GM12878 (cell line): ENCODE data around the gene ANKRD13B. TPM values are rescaled to one million over a fixed set of nuclear protein-coding genes. Genes with fewer than 3 reads are reported as not detected.

Experiments used
- ATAC-seq: fragments of 200-7000 bp; cut with Tn5 transposase; 3 replicates; pipeline ENCODE4 v1.9.1; 2020; ENCODE audit warnings: mild to moderate bottlenecking, moderate library complexity
- BruUV-seq: library from RNA; stranded (reverse); fragments of 400-500 nt; replicated peaks from 2 replicates; lab custom pipeline; 2021; lab: Mats Ljungman, UMichigan
- CTCF ChIA-PET: fragments of 300-600 bp; sonication (Branson Sonifier 250); formaldehyde crosslinking; extraction: SDS; loops from one replicate; lab custom pipeline; 2021; ENCODE audit warnings: inconsistent platforms; lab: Yijun Ruan, JAX
- POLR2A ChIA-PET: fragments of 350-600 bp; formaldehyde crosslinking; extraction: SDS; loops from one replicate; lab custom pipeline; 2021; ENCODE audit warnings: inconsistent platforms; lab: Charles Lee
- RAD21 ChIA-PET: fragments of 300-600 bp; sonication (Branson Sonifier 250); formaldehyde crosslinking; loops from one replicate; lab custom pipeline; 2023; ENCODE audit warnings: antibody characterized with exemption; ENCODE audit not compliant: unreplicated experiment; lab: Charles Lee
- SMC1A ChIA-PET: fragments of 300-600 bp; sonication (Branson Sonifier 250); formaldehyde crosslinking; loops from one replicate; lab custom pipeline; 2023; ENCODE audit not compliant: unreplicated experiment, uncharacterized antibody; lab: Charles Lee
- DNase-seq: peaks from one replicate; pipeline ENCODE4 v3.0.0-alpha.2; 2011; ENCODE audit warnings: low read depth, low spot score
- FAIRE-seq: peaks from 3 replicates; lab custom pipeline; 2011; peaks lifted over from hg19 to GRCh38; lab: Jason Lieb, UNC
- H2AFZ ChIP-seq: 2 replicates; pipeline ENCODE4 v1.6.0; 2011; ENCODE audit warnings: low read depth, low read length, control low read depth; ENCODE audit not compliant: control insufficient read depth
- H3K27ac ChIP-seq: 2 replicates; pipeline ENCODE4 v1.5.1; 2011; ENCODE audit warnings: control low read depth; ENCODE audit not compliant: control insufficient read depth, insufficient read depth
- H3K27me3 ChIP-seq, 2 experiments: replicated peaks in 1 of 2; 2 replicates each; pipeline versions ENCODE4 v1.6.0 to v1.6.1; 2011; ENCODE audit warnings: low read length in 1 of 2; ENCODE audit not compliant: control insufficient read depth in 2 of 2, insufficient read depth in 2 of 2
- H3K36me3 ChIP-seq, 2 experiments: 2 replicates each; pipeline ENCODE4 v1.5.1; 2011; ENCODE audit warnings: low read length in 1 of 2; ENCODE audit not compliant: control insufficient read depth in 2 of 2, insufficient read depth in 2 of 2
- H3K4me1 ChIP-seq: 2 replicates; pipeline ENCODE4 v1.6.1; 2011; ENCODE audit warnings: mild to moderate bottlenecking, low read length, moderate library complexity, mixed read lengths; ENCODE audit not compliant: control insufficient read depth, insufficient read depth
- H3K4me2 ChIP-seq: 2 replicates; pipeline ENCODE4 v1.6.0; 2011; ENCODE audit warnings: control low read depth; ENCODE audit not compliant: control insufficient read depth, insufficient read depth
- H3K4me3 ChIP-seq: fragments of 200-600 bp; sonication (generic); 2 replicates; pipeline ENCODE4 v1.5.1; 2016
- H3K79me2 ChIP-seq: 2 replicates; pipeline ENCODE4 v1.6.0; 2011; ENCODE audit warnings: low read length; ENCODE audit not compliant: control insufficient read depth, insufficient read depth
- H3K9ac ChIP-seq: 2 replicates; pipeline ENCODE4 v1.8.0; 2011; ENCODE audit warnings: low read length, control low read depth, mixed read lengths; ENCODE audit not compliant: control insufficient read depth, insufficient read depth
- H3K9me3 ChIP-seq: replicated peaks from 3 replicates; pipeline ENCODE4 v1.5.1; 2011; ENCODE audit warnings: mild to moderate bottlenecking, low read length; ENCODE audit not compliant: control insufficient read depth, insufficient read depth
- H4K20me1 ChIP-seq: 2 replicates; pipeline ENCODE4 v1.6.0; 2011; ENCODE audit not compliant: control insufficient read depth, insufficient read depth
- NFIC ChIP-seq: IDR thresholded peaks from 2 replicates; pipeline ENCODE4 v1.6.1; 2012; ENCODE audit warnings: low read depth, mild to moderate bottlenecking, inconsistent platforms, low read length, moderate library complexity
- NFYB ChIP-seq: IDR thresholded peaks from 2 replicates; pipeline ENCODE4 v1.6.1; 2011; ENCODE audit warnings: low read depth, mild to moderate bottlenecking, low read length, improper control_type of control experiment, moderate library complexity; ENCODE audit not compliant: insufficient read depth
- NR2C1 ChIP-seq: fragments of 450-650 bp; IDR thresholded peaks from 2 replicates; pipeline ENCODE4 v1.6.1; 2017; ENCODE audit warnings: antibody characterized with exemption, mild to moderate bottlenecking, moderate library complexity
- SMAD5 ChIP-seq: IDR thresholded peaks from 2 replicates; pipeline ENCODE4 v1.6.1; 2016; ENCODE audit warnings: antibody characterized with exemption, low read depth
- SPI1 ChIP-seq: IDR thresholded peaks from 2 replicates; pipeline ENCODE4 v1.6.1; 2011; ENCODE audit warnings: low read depth, mild to moderate bottlenecking, low read length, moderate library complexity, borderline replicate concordance; ENCODE audit not compliant: insufficient read depth
- ZNF24 ChIP-seq: fragments of 450-650 bp; IDR thresholded peaks from 2 replicates; pipeline ENCODE4 v1.6.1; 2017; ENCODE audit warnings: antibody characterized with exemption, mild to moderate bottlenecking
- WGBS: methylation state at CpG from one replicate; pipeline ENCODE4 v1.1.6; 2016; ENCODE audit warnings: low lambda C conversion rate; ENCODE audit not compliant: insufficient replicate concordance, insufficient coverage; ENCODE audit errors: missing lambda C conversion rate; 5-methylcytosine and 5-hydroxymethylcytosine counted together
- in situ Hi-C: fragments of 300-500 bp; cut with MboI; formaldehyde crosslinking; loops from 9 replicates; pipeline ENCODE4 v1.14.3; 2018; ENCODE audit warnings: mixed read lengths
- intact Hi-C: fragments of 100-400 bp; cut with micrococcal nuclease; formaldehyde crosslinking; loops from one replicate; pipeline ENCODE4 v1.14.2; 2022; ENCODE audit not compliant: unreplicated experiment
- polyA plus RNA-seq, 11 experiments: library from polyadenylated mRNA; depleted of rRNA in 4 of 11; unstranded in 6 of 11; stranded (reverse) in 5 of 11; fragments of >200 nt; fragmentation: Nextera tagmentation in 4 of 11; fragmentation: Illumina TruSeq in 1 of 11; extraction: Ambion mirVana in 4 of 11; extraction: Trizol in 1 of 11; gene quantifications; 1 replicate in 1 of 11; 2 replicates in 10 of 11; pipeline versions ENCODE4 v1.2.1 to v1.2.3, GENCODE V29; 2011 to 2016; ENCODE audit warnings: inconsistent platforms in 2 of 11, missing spikeins in 2 of 11, low read depth in 1 of 11
- total RNA-seq, 4 experiments: library from RNA; depleted of rRNA in 3 of 4; stranded (reverse); fragments of >200 nt in 3 of 4; fragmentation: Illumina TruSeq in 1 of 4; extraction: Trizol in 1 of 4; gene quantifications; 2 replicates each; pipeline versions ENCODE4 v1.2.1 to v1.2.3, GENCODE V29; 2013 to 2021
- TF ChIP-seq, protein P1 (sequence below), 3 experiments: IDR thresholded peaks in 2 of 3; conservative IDR thresholded peaks in 1 of 3; 2 replicates each; pipeline ENCODE4 v1.5.1; 2011; ENCODE audit warnings: low read depth in 3 of 3, low read length in 3 of 3, mild to moderate bottlenecking in 3 of 3, control low read depth in 2 of 3, moderate library complexity in 2 of 3, inconsistent platforms in 1 of 3, mixed read lengths in 1 of 3; ENCODE audit not compliant: control insufficient read depth in 2 of 3, insufficient read depth in 1 of 3; ENCODE audit errors: extremely low read depth in 1 of 3
- TF ChIP-seq, protein P2 (sequence below): fragments of 450-650 bp; conservative IDR thresholded peaks from 2 replicates; pipeline ENCODE4 v1.6.1; 2017; ENCODE audit warnings: mild to moderate bottlenecking, moderate library complexity
- TF ChIP-seq, protein P3 (sequence below): IDR thresholded peaks from 2 replicates; pipeline ENCODE4 v1.6.1; 2011; ENCODE audit warnings: low read depth, low read length, improper control_type of control experiment, borderline replicate concordance
- TF ChIP-seq, protein P4 (sequence below): fragments of 450-650 bp; IDR thresholded peaks from 2 replicates; pipeline ENCODE4 v1.6.1; 2016; ENCODE audit warnings: mild to moderate bottlenecking, moderate library complexity, borderline replicate concordance
- TF ChIP-seq, protein P5 (sequence below): IDR thresholded peaks from 2 replicates; pipeline ENCODE4 v1.6.1; 2012; ENCODE audit warnings: low read length, inconsistent platforms

The ANKRD13B gene
- total and polyA plus RNA-seq, 10 of the 15 experiments (the other 5 are each of a cell fraction or from before 2014, with no cell fraction given), result 0.18 to 15.0 (median 2.8) TPM

DNA sequence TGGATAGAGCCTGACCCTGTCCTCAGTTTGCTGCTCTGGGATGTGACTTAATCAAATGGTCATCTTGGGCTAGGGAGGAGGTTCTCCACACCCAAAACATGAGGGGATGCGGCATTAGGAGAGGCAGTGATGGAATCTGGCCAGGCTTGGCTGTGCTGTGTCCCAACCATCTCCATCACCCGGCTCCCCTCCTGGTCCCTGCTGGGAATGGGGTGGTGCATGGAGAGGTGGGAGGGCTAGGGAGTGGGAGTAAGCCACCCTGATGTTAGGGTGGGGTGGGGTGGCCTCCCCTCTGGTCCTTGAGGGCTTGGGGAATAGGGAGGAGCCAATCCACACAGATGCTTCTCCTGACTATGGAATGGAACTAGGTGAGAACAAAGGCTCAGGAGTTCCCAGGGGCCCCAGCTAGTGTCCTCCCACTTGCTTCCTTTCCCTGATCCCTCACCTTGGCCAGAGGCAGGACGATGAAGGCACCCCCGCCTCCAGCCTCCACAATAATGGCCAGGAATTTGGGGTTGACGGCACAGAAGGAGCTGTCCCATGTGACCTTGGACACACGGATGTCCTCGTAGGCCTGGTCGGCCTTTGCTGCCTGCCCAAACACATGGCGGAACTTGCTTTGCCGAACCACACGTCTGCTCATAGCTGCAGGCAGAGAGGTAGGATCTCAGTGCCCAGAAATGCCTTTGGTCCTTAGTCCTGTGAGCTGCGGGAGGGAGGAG is 28.0 kb downstream of the ANKRD13B start:
- DNase-seq (no peak), ATAC-seq (no peak), FAIRE-seq (no peak)
- CTCF ChIA-PET, result interaction anchor here (0.6 to 5.9 kb wide), 6 partner anchors 40 to 310 kb away, joined by 3 to 114 read pairs (median 4); no protein-coding TSS in a partner anchor
- intact Hi-C loops (loop anchor here (5.0 kb wide), 1 partner anchor 51 kb away; no protein-coding TSS in a partner anchor), in situ Hi-C loops (no loop called here)
- Histone ChIP-seq H3K27me3 (peaks cover 4 to 6% of the 10 kb centered on the region in 2 experiments; a peak in 3 of 4 replicates), H3K27ac (no peak overlapping the region), H2AFZ (no peak overlapping the region), H4K20me1 (peaks cover 3% of the 10 kb centered on the region; the same call in 1 of the 2 replicates), H3K9me3 (no peaks in the 10 kb centered on the region; the same call in 2 of the 3 replicates), H3K4me2 (no peak overlapping the region), H3K79me2 (no peaks in the 10 kb centered on the region), H3K4me1 (peaks cover 27% of the 10 kb centered on the region), H3K9ac (no peak overlapping the region), H3K4me3 (no peak overlapping the region), H3K36me3 (no peaks in the 10 kb centered on the region)
- RAD21 ChIA-PET, result interaction anchor here (0.9 to 2.3 kb wide), 2 partner anchors 158 to 472 kb away, joined by 3 to 8 read pairs; no protein-coding TSS in a partner anchor
- BruUV-seq, result no TSS peak
- SMC1A ChIA-PET, result interaction anchor here (0.6 to 1.2 kb wide), 6 partner anchors 34 to 251 kb away, joined by 3 to 5 read pairs (median 3); no protein-coding TSS in a partner anchor
- POLR2A ChIA-PET, result no interaction called here
- 96% methylated on average over 11 of the region's 12 CpGs for WGBS
- no peak for TF ChIP-seq NR2C1
- TF ChIP-seq, protein P1, sequence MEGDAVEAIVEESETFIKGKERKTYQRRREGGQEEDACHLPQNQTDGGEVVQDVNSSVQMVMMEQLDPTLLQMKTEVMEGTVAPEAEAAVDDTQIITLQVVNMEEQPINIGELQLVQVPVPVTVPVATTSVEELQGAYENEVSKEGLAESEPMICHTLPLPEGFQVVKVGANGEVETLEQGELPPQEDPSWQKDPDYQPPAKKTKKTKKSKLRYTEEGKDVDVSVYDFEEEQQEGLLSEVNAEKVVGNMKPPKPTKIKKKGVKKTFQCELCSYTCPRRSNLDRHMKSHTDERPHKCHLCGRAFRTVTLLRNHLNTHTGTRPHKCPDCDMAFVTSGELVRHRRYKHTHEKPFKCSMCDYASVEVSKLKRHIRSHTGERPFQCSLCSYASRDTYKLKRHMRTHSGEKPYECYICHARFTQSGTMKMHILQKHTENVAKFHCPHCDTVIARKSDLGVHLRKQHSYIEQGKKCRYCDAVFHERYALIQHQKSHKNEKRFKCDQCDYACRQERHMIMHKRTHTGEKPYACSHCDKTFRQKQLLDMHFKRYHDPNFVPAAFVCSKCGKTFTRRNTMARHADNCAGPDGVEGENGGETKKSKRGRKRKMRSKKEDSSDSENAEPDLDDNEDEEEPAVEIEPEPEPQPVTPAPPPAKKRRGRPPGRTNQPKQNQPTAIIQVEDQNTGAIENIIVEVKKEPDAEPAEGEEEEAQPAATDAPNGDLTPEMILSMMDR (IDR thresholded peaks at IDR 0.05 in 2 of 3, conservative IDR thresholded peaks at IDR 0.05 in 1 of 3; ENCODE audit: control insufficient read depth in 2 of 3, extremely low read depth in 1 of 3, insufficient read depth in 1 of 3, low read depth in 3 of 3, low read length in 3 of 3), result no peak
- TF ChIP-seq, protein P2, sequence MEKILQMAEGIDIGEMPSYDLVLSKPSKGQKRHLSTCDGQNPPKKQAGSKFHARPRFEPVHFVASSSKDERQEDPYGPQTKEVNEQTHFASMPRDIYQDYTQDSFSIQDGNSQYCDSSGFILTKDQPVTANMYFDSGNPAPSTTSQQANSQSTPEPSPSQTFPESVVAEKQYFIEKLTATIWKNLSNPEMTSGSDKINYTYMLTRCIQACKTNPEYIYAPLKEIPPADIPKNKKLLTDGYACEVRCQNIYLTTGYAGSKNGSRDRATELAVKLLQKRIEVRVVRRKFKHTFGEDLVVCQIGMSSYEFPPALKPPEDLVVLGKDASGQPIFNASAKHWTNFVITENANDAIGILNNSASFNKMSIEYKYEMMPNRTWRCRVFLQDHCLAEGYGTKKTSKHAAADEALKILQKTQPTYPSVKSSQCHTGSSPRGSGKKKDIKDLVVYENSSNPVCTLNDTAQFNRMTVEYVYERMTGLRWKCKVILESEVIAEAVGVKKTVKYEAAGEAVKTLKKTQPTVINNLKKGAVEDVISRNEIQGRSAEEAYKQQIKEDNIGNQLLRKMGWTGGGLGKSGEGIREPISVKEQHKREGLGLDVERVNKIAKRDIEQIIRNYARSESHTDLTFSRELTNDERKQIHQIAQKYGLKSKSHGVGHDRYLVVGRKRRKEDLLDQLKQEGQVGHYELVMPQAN, result no peak
- TF ChIP-seq, protein P3, sequence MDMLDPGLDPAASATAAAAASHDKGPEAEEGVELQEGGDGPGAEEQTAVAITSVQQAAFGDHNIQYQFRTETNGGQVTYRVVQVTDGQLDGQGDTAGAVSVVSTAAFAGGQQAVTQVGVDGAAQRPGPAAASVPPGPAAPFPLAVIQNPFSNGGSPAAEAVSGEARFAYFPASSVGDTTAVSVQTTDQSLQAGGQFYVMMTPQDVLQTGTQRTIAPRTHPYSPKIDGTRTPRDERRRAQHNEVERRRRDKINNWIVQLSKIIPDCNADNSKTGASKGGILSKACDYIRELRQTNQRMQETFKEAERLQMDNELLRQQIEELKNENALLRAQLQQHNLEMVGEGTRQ, result no peak
- no peak for TF ChIP-seq SPI1
- TF ChIP-seq, protein P4, sequence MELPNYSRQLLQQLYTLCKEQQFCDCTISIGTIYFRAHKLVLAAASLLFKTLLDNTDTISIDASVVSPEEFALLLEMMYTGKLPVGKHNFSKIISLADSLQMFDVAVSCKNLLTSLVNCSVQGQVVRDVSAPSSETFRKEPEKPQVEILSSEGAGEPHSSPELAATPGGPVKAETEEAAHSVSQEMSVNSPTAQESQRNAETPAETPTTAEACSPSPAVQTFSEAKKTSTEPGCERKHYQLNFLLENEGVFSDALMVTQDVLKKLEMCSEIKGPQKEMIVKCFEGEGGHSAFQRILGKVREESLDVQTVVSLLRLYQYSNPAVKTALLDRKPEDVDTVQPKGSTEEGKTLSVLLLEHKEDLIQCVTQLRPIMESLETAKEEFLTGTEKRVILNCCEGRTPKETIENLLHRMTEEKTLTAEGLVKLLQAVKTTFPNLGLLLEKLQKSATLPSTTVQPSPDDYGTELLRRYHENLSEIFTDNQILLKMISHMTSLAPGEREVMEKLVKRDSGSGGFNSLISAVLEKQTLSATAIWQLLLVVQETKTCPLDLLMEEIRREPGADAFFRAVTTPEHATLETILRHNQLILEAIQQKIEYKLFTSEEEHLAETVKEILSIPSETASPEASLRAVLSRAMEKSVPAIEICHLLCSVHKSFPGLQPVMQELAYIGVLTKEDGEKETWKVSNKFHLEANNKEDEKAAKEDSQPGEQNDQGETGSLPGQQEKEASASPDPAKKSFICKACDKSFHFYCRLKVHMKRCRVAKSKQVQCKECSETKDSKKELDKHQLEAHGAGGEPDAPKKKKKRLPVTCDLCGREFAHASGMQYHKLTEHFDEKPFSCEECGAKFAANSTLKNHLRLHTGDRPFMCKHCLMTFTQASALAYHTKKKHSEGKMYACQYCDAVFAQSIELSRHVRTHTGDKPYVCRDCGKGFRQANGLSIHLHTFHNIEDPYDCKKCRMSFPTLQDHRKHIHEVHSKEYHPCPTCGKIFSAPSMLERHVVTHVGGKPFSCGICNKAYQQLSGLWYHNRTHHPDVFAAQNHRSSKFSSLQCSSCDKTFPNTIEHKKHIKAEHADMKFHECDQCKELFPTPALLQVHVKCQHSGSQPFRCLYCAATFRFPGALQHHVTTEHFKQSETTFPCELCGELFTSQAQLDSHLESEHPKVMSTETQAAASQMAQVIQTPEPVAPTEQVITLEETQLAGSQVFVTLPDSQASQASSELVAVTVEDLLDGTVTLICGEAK, result no peak
- no peak for TF ChIP-seq SMAD5
- TF ChIP-seq, protein P5, sequence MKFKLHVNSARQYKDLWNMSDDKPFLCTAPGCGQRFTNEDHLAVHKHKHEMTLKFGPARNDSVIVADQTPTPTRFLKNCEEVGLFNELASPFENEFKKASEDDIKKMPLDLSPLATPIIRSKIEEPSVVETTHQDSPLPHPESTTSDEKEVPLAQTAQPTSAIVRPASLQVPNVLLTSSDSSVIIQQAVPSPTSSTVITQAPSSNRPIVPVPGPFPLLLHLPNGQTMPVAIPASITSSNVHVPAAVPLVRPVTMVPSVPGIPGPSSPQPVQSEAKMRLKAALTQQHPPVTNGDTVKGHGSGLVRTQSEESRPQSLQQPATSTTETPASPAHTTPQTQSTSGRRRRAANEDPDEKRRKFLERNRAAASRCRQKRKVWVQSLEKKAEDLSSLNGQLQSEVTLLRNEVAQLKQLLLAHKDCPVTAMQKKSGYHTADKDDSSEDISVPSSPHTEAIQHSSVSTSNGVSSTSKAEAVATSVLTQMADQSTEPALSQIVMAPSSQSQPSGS, result no peak
- TF ChIP-seq NFIC, result no peak
- no peak for TF ChIP-seq NFYB
- TF ChIP-seq ZNF24, result no peak
